HCT116 (cell line): ENCODE results near the gene AKAP12. TPM values are rescaled to one million over a fixed set of nuclear protein-coding genes. Genes with fewer than 3 reads are reported as not detected.

Experiments used
- ATAC-seq: fragments of 200-7000 bp; cut with Tn5 transposase; 2 replicates; pipeline ENCODE4 v1.9.1; 2020; ENCODE audit warnings: mild to moderate bottlenecking, moderate library complexity
- BruUV-seq: library from RNA; stranded (reverse); fragments of 400-500 nt; replicated peaks from 2 replicates; lab custom pipeline; 2021; lab: Mats Ljungman, UMichigan
- CTCF ChIA-PET: fragments of 300-600 bp; sonication (Branson Sonifier 250); formaldehyde crosslinking; loops from one replicate; lab custom pipeline; 2021; ENCODE audit warnings: antibody characterized with exemption; lab: Charles Lee
- POLR2A ChIA-PET: fragments of 300-600, 350-600 bp; sonication (Branson Sonifier 250); formaldehyde crosslinking; loops from one replicate; lab custom pipeline; 2021; ENCODE audit warnings: antibody characterized with exemption; lab: Charles Lee
- RAD21 ChIA-PET, 2 experiments: fragments of 300-600 bp; sonication (Branson Sonifier 250); formaldehyde crosslinking; loops; one replicate each; lab custom pipeline; 2023; ENCODE audit warnings: low total read pairs in 2 of 2; ENCODE audit not compliant: uncharacterized antibody in 2 of 2, unreplicated experiment in 2 of 2, low non-redundant PET in 1 of 2; lab: Charles Lee
- DNase-seq: peaks from one replicate; pipeline ENCODE4 v3.0.0-alpha.2; 2010; ENCODE audit warnings: low read depth, low spot score
- H2AFZ ChIP-seq: fragments of 200-600 bp; shearing (Covaris generic), sonication (generic); 2 replicates; pipeline ENCODE4 v1.6.1; 2017; ENCODE audit warnings: low read depth, mixed run types, mixed read lengths, antibody characterized with exemption, low read length; ENCODE audit not compliant: poor library complexity, severe bottlenecking
- H3K27ac ChIP-seq: 2 replicates; pipeline ENCODE4 v1.5.1; 2012; ENCODE audit warnings: low read depth, low read length
- H3K27me3 ChIP-seq: fragments of 200-600 bp; sonication (generic); 2 replicates; pipeline ENCODE4 v1.6.1; 2016; ENCODE audit warnings: mixed run types, low read length, mixed read lengths; ENCODE audit not compliant: insufficient read depth
- H3K36me3 ChIP-seq, 2 experiments: fragments of 200-500 bp in 1 of 2; fragments of 200-600 bp in 1 of 2; sonication (Bioruptor generic) in 1 of 2; sonication (generic) in 1 of 2; 2 replicates each; pipeline versions ENCODE4 v1.5.1 to v1.6.1; 2014 to 2016; ENCODE audit warnings: low read length in 2 of 2, inconsistent platforms in 1 of 2, mixed read lengths in 1 of 2, mixed run types in 1 of 2; ENCODE audit not compliant: insufficient read depth in 2 of 2, control insufficient read depth in 1 of 2
- H3K4me1 ChIP-seq, 2 experiments: fragments of 200-600 bp in 1 of 2; sonication (generic) in 1 of 2; 2 replicates each; pipeline versions ENCODE4 v1.5.1 to v1.6.1; 2012 to 2017; ENCODE audit warnings: low read length in 2 of 2, inconsistent platforms in 1 of 2, mild to moderate bottlenecking in 1 of 2, mixed read lengths in 1 of 2, mixed run types in 1 of 2, moderate library complexity in 1 of 2; ENCODE audit not compliant: insufficient read depth in 2 of 2, control insufficient read depth in 1 of 2
- H3K4me2 ChIP-seq: fragments of 200-600 bp; sonication (generic); 2 replicates; pipeline ENCODE4 v1.6.1; 2017; ENCODE audit warnings: mixed run types, low read length, mixed read lengths
- H3K4me3 ChIP-seq, 2 experiments: fragments of 200-600 bp in 1 of 2; sonication (generic) in 1 of 2; replicated peaks in 1 of 2; 2 replicates each; pipeline ENCODE4 v1.5.1; 2011 to 2016; ENCODE audit warnings: low read length in 2 of 2, control low read depth in 1 of 2, low read depth in 1 of 2, mild to moderate bottlenecking in 1 of 2, mixed read lengths in 1 of 2, mixed run types in 1 of 2
- H3K79me2 ChIP-seq: fragments of 200-600 bp; sonication (generic); 2 replicates; pipeline ENCODE4 v1.6.1; 2017; ENCODE audit warnings: mild to moderate bottlenecking, mixed run types, low read length, moderate library complexity, mixed read lengths; ENCODE audit not compliant: insufficient read depth
- H3K9ac ChIP-seq: fragments of 200-600 bp; sonication (generic); 2 replicates; pipeline ENCODE4 v1.6.1; 2016; ENCODE audit warnings: low read length, mixed read lengths
- H3K9me2 ChIP-seq: fragments of 200-600 bp; sonication (generic), shearing (Covaris generic); 2 replicates; pipeline ENCODE4 v1.6.1; 2017; ENCODE audit warnings: mixed run types, mild to moderate bottlenecking, moderate library complexity; ENCODE audit not compliant: insufficient read depth
- H3K9me3 ChIP-seq, 2 experiments: fragments of 200-500 bp in 1 of 2; fragments of 200-600 bp in 1 of 2; sonication (Bioruptor generic) in 1 of 2; sonication (generic) in 1 of 2; 2 replicates each; pipeline ENCODE4 v1.6.1; 2014 to 2017; ENCODE audit warnings: low read length in 2 of 2, mixed read lengths in 2 of 2, inconsistent platforms in 1 of 2, low read depth in 1 of 2, mild to moderate bottlenecking in 1 of 2, mixed run types in 1 of 2, moderate library complexity in 1 of 2; ENCODE audit not compliant: control insufficient read depth in 1 of 2, insufficient read depth in 1 of 2
- H4K20me1 ChIP-seq: fragments of 200-600 bp; sonication (generic), shearing (Covaris generic); 2 replicates; pipeline ENCODE4 v1.6.1; 2017; ENCODE audit warnings: mixed run types, mild to moderate bottlenecking, moderate library complexity; ENCODE audit not compliant: insufficient read depth
- ATF3 ChIP-seq: IDR thresholded peaks from 2 replicates; pipeline ENCODE4 v1.6.1; 2012
- CEBPB ChIP-seq: IDR thresholded peaks from 2 replicates; pipeline ENCODE4 v1.6.1; 2012; ENCODE audit warnings: low read depth
- EGR1 ChIP-seq: IDR thresholded peaks from 2 replicates; pipeline ENCODE4 v1.6.1; 2012; ENCODE audit warnings: low read depth
- ELF1 ChIP-seq: IDR thresholded peaks from 2 replicates; pipeline ENCODE4 v1.6.1; 2012; ENCODE audit warnings: low read depth, borderline replicate concordance
- EZH2 ChIP-seq: fragments of 200-600 bp; sonication (generic); IDR thresholded peaks from 2 replicates; pipeline ENCODE4 v1.6.1; 2017; ENCODE audit warnings: antibody characterized with exemption, mixed run types
- EZH2phosphoT487 ChIP-seq: fragments of 200-600 bp; IDR thresholded peaks from 2 replicates; pipeline ENCODE4 v1.6.1; 2018; ENCODE audit warnings: antibody characterized with exemption, borderline replicate concordance
- FOSL1 ChIP-seq: IDR thresholded peaks from 2 replicates; pipeline ENCODE4 v1.6.1; 2012; ENCODE audit warnings: low read depth
- JUND ChIP-seq: IDR thresholded peaks from 2 replicates; pipeline ENCODE4 v1.6.1; 2012
- MAX ChIP-seq: IDR thresholded peaks from 2 replicates; pipeline ENCODE4 v1.6.1; 2012
- POLR2A ChIP-seq: IDR thresholded peaks from 2 replicates; pipeline ENCODE4 v1.7.0; 2011; ENCODE audit warnings: borderline replicate concordance; ENCODE audit not compliant: insufficient read depth, insufficient read length; ENCODE audit errors: extremely low read depth
- POLR2AphosphoS5 ChIP-seq: IDR thresholded peaks from 2 replicates; pipeline ENCODE4 v1.6.1; 2011; ENCODE audit warnings: mild to moderate bottlenecking, low read depth, low read length, moderate library complexity
- SIN3A ChIP-seq: IDR thresholded peaks from 2 replicates; pipeline ENCODE4 v1.6.1; 2012; ENCODE audit warnings: low read depth
- SRF ChIP-seq: IDR thresholded peaks from 2 replicates; pipeline ENCODE4 v1.6.1; 2012; ENCODE audit warnings: low read depth
- ZFX ChIP-seq: fragments of 450-650 bp; IDR thresholded peaks from 2 replicates; pipeline ENCODE4 v1.6.1; 2017
- ZNF274 ChIP-seq: fragments of 200-500 bp; sonication (Bioruptor generic); IDR thresholded peaks from 2 replicates; pipeline ENCODE4 v1.6.1; 2014; ENCODE audit warnings: mild to moderate bottlenecking, low read depth, low read length, inconsistent platforms
- intact Hi-C: fragments of 100-400 bp; cut with micrococcal nuclease; formaldehyde crosslinking; loops from 2 replicates; pipeline ENCODE4 v1.10.0; 2022
- total RNA-seq: library from RNA; stranded (reverse); gene quantifications from one replicate; pipeline ENCODE4 v1.2.1, GENCODE V29; 2021; ENCODE audit not compliant: unreplicated experiment

Gene AKAP12
- total RNA-seq, 1 experiment from 2014 or later, result 1,220 TPM

- Histone ChIP-seq H2AFZ (no peak overlapping the region), H3K27me3 (no peaks in the 10 kb centered on the region), H3K36me3 (peaks cover 0 to 12% of the 10 kb centered on the region in 2 experiments; a peak in 1 of 4 replicates), H4K20me1 (no peaks in the 10 kb centered on the region), H3K9ac (no peak overlapping the region), H3K4me1 (peaks cover 0 to 55% of the 10 kb centered on the region in 2 experiments; a peak in 2 of 4 replicates), H3K27ac (no peak overlapping the region), H3K4me2 (no peak overlapping the region), H3K79me2 (peaks cover 96% of the 10 kb centered on the region), H3K9me2 (no peaks in the 10 kb centered on the region), H3K9me3 (no peaks in the 10 kb centered on the region), H3K4me3 (no peak overlapping the region)
- no peak for DNase-seq
- ChIA-PET CTCF (no interaction called here), POLR2A (no interaction called here), RAD21 (no interaction called here)
- intact Hi-C loops, result no loop called here
- no TSS peak for BruUV-seq
- no peak for TF ChIP-seq SIN3A
- TF ChIP-seq FOSL1, result no peak
- TF ChIP-seq POLR2A, result no peak
- TF ChIP-seq ELF1, result no peak
- no peak for TF ChIP-seq CEBPB
- no peak for TF ChIP-seq EZH2phosphoT487
- no peak for TF ChIP-seq ZNF274
- TF ChIP-seq MAX, result no peak
- TF ChIP-seq ZFX, result no peak
- no peak for TF ChIP-seq EZH2
- TF ChIP-seq EGR1, result no peak
- TF ChIP-seq SRF, result no peak
- TF ChIP-seq ATF3, result no peak
- TF ChIP-seq JUND, result no peak
- ATAC-seq, result 0 out of 2 replicates have a peak, but pooled peaks have one; percentile 18
Measured at GRCh38 chr6:151263967-151264366, 24.2 kb downstream of the AKAP12 start.

GRCh38 chr6:151265282-151265681 is 25.5 kb downstream of the AKAP12 start:
- ChIA-PET CTCF (interaction anchor here (1.9 kb wide), 1 partner anchor 251 kb away, joined by 6 read pairs; no protein-coding TSS in a partner anchor), POLR2A (no interaction called here), RAD21 (no interaction called here)
- Histone ChIP-seq H3K27me3 (no peaks in the 10 kb centered on the region), H3K27ac (no peak overlapping the region), H3K9ac (no peak overlapping the region), H3K9me3 (no peaks in the 10 kb centered on the region), H3K4me2 (no peak overlapping the region), H3K4me1 (peaks cover 0 to 54% of the 10 kb centered on the region in 2 experiments; a peak in 2 of 4 replicates), H3K4me3 (no peak overlapping the region), H2AFZ (no peak overlapping the region), H3K9me2 (no peaks in the 10 kb centered on the region), H4K20me1 (no peaks in the 10 kb centered on the region), H3K36me3 (peaks cover 0 to 6% of the 10 kb centered on the region in 2 experiments; a peak in 1 of 4 replicates), H3K79me2 (peaks cover 97% of the 10 kb centered on the region)
- TF ChIP-seq ZFX (no peak), EZH2 (no peak), POLR2AphosphoS5 (no peak)
- ATAC-seq, result no peak
- intact Hi-C loops, result no loop called here
- no TSS peak for BruUV-seq
- DNase-seq, result no peak
